Stimulated activated CD8-positive, alpha-beta memory T cell treated with anti-CD3 and anti-CD28 coated beads, Interleukin-2, amount 100 ng/mL, for 48 hours (primary cell): Measurements from ENCODE around the gene ZNF536.
"Not testable (repeated sequence)": the region's sequence is repeated elsewhere in the genome, so short reads cannot be mapped to it uniquely, and the experiment has no call there.

Experiments used
- DNase-seq, 2 donors: peaks; one replicate each; pipeline ENCODE4 v3.0.0-alpha.2; 2020; ENCODE audit warnings: low read depth in 2 of 2

ZNF536 gene

DNA sequence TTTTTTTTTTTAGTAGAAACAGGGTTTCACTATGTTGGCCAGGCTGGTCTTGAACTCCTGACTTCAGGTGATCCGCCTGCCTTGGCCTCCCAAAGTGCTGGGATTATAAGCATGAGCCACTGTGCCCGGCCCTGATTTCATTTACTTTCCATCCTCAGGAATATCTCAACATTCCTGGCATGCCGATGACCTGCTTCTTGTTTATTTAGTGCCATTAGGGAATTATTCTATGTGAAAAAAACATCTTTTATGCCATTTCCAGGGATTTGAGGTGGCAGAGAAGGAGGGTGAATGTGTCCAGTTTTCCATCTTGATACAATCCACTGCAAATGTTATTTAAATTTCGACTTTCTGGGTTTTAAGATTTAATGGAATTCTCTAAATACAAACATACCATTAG is 45.0 kb downstream of the ZNF536 start:
- DNase-seq: not testable (repeated sequence)

DNA sequence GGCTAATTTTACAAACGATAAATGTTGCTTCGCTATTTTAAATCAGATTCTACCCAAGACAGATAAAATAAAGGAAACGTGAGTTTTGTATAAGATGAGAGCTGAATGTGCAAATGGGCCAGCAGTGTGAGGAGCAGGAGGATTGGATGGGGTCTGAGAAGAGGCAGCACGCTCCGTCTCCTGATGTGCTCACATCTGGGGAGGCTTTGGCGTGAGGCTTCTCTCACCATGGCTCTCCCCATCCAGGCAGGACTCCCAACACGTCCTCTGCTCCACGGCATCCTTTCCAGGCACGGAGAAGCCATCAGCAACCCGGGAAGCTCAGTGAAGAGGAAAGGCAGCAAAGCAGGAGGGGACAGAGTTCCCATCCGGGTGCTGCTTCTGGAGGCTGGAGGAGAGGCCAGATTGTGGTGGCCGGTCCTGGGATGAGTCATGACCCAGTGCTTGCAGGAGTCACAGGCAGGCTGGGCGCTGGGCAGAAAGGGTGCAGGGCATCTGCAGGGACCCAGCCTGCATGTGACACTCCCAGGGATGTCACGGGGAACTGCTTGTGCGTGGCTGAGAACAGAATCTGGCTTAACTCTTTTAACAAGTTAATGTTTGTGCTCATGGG is 47.5 kb downstream of the ZNF536 start:
- DNase-seq: no peak

DNA sequence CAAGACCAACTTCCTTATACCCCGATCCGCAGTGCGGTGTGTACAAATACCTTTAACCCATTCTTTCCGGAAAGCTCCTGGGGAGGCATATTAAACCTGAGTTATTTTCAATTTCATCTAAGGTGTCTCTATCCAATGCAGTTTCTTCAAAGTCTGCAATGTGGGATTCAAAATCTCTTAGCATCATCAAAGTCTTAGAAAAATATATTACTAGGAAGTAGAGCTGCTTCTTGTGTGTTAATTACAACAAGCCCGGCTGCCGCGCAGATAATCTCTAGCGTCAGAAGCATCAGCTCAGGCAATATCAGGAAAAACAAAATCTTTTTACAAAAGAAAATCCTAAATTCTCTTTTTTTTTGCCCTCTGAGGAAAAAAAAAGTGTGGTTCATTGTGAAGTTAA is 48.1 kb downstream of the ZNF536 start:
- no peak for DNase-seq

DNA sequence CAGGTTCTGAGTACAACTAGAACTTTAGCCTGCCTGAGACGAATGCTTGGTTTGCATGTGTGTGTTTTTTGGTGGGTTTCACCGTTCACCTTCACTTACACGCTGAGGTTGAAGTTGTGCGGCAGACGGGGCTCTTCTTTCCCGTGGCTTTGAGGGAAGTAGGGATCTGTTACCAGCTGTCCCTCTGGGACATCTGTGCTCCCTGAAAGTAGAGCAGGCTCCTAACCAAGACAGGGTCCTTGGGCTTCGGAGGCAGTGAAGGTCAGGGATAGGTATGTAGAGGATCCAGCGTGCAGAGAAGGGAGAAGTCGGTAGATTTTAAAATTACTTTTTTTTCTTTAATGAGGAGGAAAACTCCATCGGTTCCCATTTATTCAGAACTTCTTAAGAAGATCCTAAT is 48.7 kb downstream of the ZNF536 start:
- no peak for DNase-seq

DNA sequence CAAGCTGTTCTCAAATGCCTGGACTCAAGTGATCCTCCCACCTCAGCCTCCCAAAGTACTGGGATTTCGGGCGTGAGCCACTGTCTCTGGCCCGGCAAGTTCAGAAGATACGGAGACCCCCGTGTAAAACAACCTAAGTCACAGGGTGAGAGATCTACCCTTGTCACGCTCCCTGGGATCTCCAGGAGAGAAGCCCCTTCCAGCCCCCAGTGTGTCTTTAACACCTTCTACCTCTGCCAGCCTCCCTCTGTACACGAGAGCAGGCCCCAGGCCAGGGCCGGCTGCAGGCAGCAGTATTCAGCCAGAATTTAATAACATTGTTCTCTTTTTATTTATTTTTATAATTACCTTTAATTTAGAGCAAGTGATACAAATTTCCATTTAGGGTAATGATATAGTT is 49.4 kb downstream of the ZNF536 start:
- no peak for DNase-seq

DNA sequence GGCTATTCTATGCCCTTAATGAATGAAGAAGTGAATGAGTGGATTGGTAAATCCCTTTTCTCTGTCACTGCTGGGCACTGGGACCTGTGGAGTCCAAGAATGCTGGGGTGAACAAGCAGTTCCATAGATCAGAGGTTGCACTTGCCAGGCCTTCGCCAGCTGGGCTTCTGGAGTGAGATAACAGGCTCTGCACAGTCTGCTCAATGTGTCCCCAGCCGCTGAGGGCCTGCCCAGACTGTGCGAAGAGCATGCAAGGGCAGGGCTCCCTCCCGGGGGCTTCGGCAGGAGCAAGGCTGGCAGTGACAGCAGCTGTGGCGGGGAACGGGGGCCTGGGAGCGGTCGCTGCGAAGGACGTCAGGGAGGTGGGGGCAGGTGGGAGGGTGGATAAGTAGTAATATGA is 51.3 kb downstream of the ZNF536 start:
- DNase-seq: no peak

DNA sequence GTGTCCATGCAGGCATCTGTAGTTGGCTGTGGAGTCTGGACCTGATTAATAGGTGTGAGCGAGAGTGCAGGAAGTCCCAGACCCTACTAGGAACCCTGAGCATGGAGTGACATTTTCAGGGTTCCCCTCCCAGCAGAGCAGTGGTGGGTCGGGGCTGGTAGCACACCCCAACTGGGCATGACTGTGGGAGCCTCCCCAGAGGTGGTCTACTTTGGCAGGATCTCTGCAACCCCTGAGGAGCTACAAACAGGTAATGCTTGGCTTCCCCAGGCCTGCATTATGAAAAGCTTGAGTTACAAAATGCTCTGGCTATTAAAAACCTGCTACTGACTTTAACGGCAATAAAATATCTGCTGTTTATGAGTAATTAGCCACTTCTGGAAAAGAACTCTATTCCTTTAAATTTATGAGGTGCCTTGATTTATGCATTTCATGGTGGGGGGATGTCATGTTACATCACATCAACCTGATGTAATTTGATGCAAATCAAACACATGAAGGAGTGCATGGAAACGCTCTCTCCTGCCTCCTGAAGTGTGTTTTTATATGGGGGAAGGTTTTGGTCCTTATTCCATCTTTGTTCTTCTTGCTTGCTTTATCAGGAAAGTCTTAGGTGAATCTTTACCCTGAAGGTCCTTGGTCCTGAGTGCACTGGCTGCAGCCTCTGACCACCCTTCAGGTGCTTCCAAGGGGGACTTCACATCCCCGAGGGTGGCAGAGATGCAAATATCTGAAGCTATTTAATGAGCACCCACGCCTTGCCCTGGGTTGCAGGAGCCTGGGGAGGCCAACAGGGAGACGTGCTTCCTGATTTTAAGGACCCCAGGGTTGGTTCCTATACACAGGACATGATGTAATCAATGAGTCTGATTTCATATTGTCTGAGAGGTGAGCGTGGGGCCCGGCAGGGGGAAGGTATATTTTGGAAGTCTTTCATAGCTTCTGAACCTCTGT is 54.0 kb downstream of the ZNF536 start:
- DNase-seq: no peak

DNA sequence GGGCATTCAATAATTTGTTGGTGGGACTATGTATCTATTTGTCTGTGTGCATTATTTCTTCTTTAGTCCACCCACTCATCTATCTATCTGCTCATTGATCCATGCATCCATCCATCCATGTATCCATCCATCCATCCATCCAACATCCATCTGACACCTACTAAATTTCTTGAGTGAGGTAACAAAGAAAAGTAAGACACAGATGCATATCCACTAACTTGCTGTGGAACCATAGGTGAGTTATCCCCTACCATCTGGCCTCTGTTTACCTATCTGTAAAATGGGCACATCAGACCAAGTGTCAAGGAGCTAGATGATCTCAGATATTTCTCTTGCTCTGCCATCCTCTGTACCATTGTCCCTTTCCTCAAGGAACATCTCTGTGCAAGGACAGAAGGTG is 54.7 kb downstream of the ZNF536 start:
- no peak for DNase-seq

DNA sequence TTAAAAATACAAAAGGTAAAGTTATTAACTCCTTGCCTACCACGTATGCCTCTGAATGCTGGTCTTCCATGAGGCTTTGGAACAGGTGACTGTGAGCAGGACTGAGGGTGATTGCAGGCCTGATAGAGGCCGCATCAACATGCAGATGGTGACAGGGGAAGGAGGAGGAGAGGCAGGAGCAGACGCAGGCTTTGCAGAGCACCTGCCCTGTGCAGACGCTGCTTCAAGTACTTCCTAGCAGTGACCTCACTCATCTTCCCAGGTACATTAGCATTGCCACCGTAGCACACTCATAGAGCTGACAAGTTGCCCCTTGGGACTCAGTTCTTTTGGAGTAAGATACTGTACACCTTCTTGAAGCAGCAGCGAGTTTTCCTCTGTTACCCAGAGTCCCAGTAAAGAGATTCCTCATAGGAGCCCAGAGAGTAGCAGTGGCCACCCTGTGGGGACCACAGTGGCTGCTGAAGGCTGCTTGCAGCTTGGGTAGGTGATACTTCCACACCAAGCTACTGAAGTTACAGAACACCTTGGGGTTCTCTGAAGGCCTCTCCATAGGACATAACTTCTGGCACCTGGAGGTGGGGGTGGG is 56.0 kb downstream of the ZNF536 start:
- DNase-seq: no peak

DNA sequence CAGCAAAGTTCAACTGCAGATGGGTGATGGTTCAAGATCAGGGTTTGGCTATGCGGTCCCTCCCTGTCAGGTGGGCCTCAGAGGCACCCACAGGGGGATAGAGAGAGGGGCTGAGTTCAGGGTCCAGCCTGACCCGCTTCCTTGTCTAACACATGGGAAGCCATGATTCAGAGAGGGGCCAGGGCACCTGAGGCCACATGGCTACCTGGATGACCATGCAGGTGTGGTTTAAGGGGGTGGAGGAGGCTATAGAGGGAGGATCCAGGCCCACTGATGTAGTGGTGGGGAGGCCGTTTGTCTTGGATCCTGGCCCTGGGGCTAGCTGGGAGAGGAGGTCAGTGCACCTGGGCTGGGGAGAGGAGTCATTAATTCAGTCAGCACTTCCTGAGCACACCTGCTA is 56.7 kb downstream of the ZNF536 start:
- DNase-seq: no peak

DNA sequence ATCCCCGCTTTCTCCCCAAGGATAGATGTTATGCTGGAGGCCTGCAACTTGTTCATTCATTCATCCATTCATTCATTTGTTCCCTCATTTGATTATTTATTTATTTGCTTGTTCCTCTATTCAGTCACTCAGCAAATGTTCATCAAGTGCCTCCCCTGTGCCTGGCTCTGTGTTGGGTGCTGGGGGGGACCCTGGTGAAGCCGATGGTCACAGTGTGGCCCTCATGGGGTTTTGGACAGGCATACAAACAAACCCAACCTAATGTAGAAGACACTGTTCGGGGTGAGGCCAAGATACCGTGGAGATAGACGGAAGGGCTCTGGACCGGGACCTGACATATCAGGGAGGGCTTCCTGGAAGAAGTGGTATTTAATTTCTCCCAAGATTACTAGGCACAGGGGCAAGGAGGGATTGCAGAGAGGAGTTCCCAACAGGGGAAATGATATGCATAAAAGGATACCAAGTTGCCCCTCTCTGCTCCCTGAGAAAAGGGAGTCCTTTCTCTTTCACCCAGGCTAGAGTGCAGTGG is 58.1 kb downstream of the ZNF536 start:
- no peak for DNase-seq

DNA sequence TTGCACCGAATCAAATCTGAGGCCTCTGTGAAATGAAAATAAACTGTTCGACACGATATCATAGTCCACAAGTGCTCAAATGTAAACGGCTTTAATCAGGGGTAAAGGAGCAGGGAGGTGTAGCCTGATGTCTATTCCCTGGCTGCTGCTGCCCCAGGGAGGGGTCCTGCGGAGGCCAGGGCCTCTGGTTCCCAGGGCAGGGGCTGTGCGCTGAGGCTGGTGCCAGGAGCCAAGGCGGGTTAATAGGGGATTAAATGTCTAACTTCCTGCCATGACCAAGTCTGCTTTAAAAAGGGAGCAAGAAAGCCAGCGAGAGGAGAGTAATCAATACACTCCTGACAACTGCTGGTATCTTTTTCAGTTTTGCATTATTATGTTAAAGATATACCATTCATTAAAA is 59.4 kb downstream of the ZNF536 start:
- DNase-seq: no peak

DNA sequence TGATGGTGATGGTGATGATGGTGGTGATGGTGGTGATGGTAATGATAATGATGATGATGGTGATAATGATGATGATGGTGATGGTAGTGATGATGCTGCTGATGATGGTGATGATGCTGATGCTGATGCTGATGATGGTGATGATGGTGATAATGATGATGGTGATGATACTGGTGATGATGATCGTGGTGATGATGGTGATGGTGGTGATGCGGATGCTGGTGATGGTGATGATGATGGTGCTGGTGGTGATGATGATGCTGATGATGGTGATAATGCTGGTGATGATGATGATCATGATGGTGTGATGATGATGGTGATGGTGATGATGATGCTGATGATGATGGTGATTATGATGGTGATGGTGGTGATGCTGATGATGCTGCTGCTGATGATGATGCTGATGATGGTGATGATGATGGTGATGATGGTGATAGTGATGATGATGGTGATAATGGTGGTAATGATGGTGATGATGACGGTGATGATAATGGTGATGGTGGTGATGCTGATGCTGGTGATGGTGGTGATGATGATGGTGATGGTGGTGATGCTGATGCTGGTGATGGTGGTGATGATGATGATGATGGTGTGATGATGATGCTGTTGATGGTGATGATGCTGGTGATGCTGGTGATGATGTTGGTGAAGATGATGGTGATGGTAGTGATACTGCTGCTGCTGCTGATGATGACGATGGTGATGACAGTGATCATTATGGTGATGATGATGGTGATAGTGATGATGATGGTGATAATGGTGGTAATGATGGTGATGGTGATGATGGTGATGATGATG is 62.8 kb downstream of the ZNF536 start:
- no peak for DNase-seq

DNA sequence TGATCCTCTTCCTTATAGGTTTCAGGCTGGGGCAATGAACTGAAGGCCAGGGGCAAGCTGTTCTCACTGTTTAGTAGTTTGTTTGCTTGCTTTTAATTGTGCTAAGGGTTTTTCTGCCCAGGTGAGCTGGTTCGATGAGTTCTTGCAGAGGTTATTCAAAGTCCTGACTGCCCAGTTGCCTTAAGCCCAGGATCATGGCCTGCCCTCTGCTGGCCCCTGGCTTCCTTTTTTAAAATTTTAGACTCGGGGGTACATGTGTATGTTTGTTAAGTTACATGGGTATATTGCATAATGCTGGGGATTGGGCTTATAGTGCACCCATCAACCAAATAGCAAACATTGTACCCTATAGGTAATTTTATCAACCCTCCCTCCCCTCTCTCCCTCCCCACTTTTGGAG is 65.7 kb downstream of the ZNF536 start:
- DNase-seq: no peak

DNA sequence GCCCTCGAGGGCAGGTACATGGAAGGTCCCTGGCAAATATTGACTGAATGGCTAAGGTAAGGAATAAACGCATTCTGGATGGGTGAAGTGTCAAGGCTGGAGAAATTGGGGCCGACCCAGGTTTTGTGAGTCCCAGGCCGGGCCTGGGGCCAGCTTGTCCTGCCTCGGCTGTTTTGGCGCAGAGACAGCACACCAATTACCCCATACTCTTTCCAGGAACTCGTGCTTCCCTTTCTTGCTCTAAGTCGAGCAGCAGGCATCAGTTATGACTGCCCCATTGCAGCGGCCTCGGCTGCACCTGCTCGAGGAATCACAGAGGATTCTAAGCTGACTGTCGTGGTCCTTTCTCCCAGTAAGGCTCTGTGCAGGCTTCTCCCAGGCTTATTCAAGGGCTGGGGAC is 67.1 kb downstream of the ZNF536 start:
- no peak for DNase-seq

DNA sequence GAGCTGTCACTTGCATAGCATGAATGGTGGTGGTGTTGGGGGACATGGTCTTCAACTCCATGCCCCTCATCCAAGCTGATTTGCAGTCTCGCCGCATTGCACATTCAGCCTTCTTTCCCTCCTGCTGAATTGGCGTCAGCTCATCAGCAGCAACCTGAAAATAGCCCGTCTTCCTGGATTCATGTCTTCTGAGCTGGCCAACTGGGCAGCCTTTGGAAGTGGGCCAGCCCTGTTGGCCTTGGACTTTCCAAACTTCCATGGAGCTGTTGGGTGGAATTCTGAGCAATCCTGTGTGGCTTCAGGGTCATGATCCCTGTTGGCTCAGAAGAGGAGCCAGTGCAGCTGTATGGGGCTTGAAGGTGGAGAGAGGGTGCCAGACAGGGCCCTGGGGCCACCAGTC is 68.8 kb downstream of the ZNF536 start:
- no peak for DNase-seq

DNA sequence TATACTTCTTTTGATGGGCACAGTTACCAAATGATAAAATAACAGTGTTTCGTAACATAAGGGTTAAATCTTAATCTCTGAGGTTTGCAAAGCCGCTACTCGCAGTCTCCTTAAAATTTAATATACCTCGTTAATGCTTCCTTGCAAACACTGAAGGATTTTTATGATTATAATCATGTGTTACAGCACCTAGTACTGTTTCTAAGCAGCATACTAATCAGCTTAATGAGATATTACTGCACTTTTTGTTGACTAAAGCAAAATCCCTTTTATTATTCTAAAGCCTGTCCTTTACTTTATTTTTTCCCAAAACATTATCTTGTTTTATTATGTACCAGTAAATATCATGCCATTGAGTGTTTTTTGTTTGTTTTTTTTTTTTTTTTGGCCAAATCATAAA is 70.5 kb downstream of the ZNF536 start:
- DNase-seq: no peak

DNA sequence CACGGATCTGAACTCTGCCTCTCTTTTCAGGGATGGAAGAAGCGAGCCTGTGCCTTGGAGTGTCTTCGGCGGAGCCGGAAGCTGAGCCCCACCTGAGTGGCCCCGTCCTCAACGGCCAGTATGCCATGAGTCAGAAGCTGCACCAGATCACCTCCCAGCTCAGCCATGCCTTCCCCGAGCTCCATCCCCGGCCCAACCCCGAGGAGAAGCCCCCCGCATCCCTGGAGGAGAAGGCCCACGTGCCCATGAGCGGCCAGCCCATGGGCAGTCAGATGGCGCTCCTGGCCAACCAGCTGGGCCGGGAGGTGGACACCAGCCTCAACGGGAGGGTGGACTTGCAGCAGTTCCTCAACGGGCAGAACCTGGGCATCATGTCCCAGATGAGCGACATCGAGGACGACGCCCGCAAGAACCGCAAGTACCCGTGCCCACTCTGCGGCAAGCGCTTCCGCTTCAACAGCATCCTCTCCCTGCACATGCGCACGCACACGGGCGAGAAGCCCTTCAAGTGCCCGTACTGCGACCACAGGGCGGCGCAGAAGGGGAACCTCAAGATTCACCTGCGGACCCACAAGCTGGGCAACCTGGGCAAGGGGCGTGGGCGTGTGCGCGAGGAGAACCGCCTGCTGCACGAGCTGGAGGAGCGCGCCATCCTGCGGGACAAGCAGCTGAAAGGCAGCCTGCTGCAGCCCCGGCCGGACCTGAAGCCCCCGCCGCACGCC is 71.5 kb downstream of the ZNF536 start:
- no peak for DNase-seq

DNA sequence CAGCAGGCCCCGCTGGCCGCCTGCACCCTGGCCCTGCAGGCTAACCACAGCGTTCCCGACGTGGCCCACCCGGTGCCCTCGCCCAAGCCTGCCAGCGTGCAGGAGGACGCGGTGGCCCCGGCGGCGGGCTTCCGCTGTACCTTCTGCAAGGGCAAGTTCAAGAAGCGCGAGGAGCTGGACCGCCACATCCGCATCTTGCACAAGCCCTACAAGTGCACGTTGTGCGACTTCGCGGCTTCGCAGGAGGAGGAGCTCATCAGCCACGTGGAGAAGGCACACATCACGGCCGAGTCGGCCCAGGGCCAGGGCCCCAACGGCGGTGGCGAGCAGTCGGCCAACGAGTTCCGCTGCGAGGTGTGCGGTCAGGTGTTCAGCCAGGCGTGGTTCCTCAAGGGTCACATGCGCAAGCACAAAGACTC is 72.1 kb downstream of the ZNF536 start:
- DNase-seq: no peak

DNA sequence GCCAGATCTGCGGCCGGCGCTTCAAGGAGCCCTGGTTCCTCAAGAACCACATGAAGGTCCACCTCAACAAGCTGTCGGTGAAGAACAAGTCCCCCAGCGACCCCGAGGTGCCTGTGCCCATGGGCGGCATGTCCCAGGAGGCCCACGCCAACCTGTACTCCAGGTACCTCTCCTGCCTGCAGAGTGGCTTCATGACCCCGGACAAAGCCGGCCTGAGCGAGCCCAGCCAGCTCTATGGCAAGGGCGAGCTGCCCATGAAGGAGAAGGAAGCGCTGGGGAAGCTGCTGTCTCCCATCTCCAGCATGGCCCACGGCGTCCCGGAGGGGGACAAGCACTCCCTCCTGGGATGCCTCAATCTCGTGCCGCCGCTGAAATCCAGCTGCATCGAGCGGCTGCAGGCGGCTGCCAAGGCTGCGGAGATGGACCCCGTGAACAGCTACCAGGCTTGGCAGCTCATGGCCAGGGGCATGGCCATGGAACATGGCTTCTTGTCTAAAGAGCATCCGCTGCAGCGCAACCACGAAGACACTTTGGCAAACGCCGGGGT is 72.6 kb downstream of the ZNF536 start:
- DNase-seq: no peak

DNA sequence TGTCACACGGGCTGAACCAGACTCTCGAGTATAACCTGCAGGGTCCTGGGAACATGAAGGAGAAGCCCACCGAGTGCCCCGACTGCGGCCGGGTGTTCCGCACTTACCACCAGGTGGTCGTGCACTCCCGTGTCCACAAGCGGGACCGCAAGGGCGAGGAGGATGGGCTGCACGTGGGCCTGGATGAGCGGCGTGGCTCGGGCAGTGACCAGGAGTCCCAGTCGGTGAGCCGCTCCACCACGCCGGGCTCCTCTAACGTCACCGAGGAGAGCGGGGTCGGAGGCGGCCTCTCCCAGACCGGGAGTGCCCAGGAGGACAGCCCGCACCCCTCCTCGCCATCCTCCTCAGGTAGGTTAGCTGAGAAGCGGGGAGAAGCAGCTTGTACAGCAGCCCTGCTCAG is 73.2 kb downstream of the ZNF536 start:
- no peak for DNase-seq
